GM21529 (cell line): ENCODE data around the gene LMBR1L.

ENCODE experiments used
- ATAC-seq: cut with Tn5 transposase; IDR thresholded peaks from one replicate; pipeline ENCODE4 v1.9.1; 2021; ENCODE audit not compliant: unreplicated experiment

The LMBR1L gene

GRCh38 chr12:49121047-49121696 lies 10.5 kb upstream of the LMBR1L start:
- ATAC-seq: no peak

- ATAC-seq: no peak
Measured at GRCh38 chr12:49111206-49111605, 559 bp upstream of the LMBR1L start.

GRCh38 chr12:49109641-49110463 lies 795 bp downstream of the LMBR1L start:
- no peak for ATAC-seq

GRCh38 chr12:49108958-49109404 lies 1.7 kb downstream of the LMBR1L start:
- ATAC-seq: no peak

- no peak for ATAC-seq
Measured at GRCh38 chr12:49105504-49106084, 5.1 kb downstream of the LMBR1L start.

- ATAC-seq: no peak
Measured at GRCh38 chr12:49104822-49105221, 5.8 kb downstream of the LMBR1L start.

- ATAC-seq: no peak
Measured at GRCh38 chr12:49100380-49100779, 10.3 kb downstream of the LMBR1L start.

- ATAC-seq: no peak
Measured at GRCh38 chr12:49098703-49099102, 11.9 kb downstream of the LMBR1L start.

- no peak for ATAC-seq
Measured at GRCh38 chr12:49098035-49098451, 12.6 kb downstream of the LMBR1L start.

- ATAC-seq: no peak
Measured at GRCh38 chr12:49097381-49097780, 13.3 kb downstream of the LMBR1L start.

GRCh38 chr12:49094975-49095365 lies 15.7 kb downstream of the LMBR1L start:
- no peak for ATAC-seq

GRCh38 chr12:49094160-49094974 lies 16.3 kb downstream of the LMBR1L start, which contains the start of gene DHH:
Gene DHH, minus strand, starts transcription at chr12:49094801. Its CDS starts 289 bp downstream, at chr12:49094512.
- ATAC-seq: no peak

GRCh38 chr12:49093792-49094159 lies 16.9 kb downstream of the LMBR1L start:
- no peak for ATAC-seq

- ATAC-seq: no peak
Measured at GRCh38 chr12:49092816-49093406, 17.7 kb downstream of the LMBR1L start.

- no peak for ATAC-seq
Measured at GRCh38 chr12:49092086-49092815, 18.4 kb downstream of the LMBR1L start.

- no peak for ATAC-seq
Measured at GRCh38 chr12:49091836-49092085, 18.9 kb downstream of the LMBR1L start.

- ATAC-seq: no peak
Measured at GRCh38 chr12:49091056-49091835, 19.4 kb downstream of the LMBR1L start.

- ATAC-seq: no peak
Measured at GRCh38 chr12:49089821-49090773, 20.6 kb downstream of the LMBR1L start.
